GM12878 (cell line): Measurements from ENCODE around the gene SRSF9. TPM values are rescaled to one million over a fixed set of nuclear protein-coding genes. Genes with fewer than 3 reads are reported as not detected.

ENCODE experiments used
- ATAC-seq: fragments of 200-7000 bp; cut with Tn5 transposase; 3 replicates; pipeline ENCODE4 v1.9.1; 2020; ENCODE audit warnings: mild to moderate bottlenecking, moderate library complexity
- BruUV-seq: library from RNA; stranded (reverse); fragments of 400-500 nt; replicated peaks from 2 replicates; lab custom pipeline; 2021; lab: Mats Ljungman, UMichigan
- CTCF ChIA-PET: fragments of 300-600 bp; sonication (Branson Sonifier 250); formaldehyde crosslinking; extraction: SDS; loops from one replicate; lab custom pipeline; 2021; ENCODE audit warnings: inconsistent platforms; lab: Yijun Ruan, JAX
- POLR2A ChIA-PET: fragments of 350-600 bp; formaldehyde crosslinking; extraction: SDS; loops from one replicate; lab custom pipeline; 2021; ENCODE audit warnings: inconsistent platforms; lab: Charles Lee
- RAD21 ChIA-PET: fragments of 300-600 bp; sonication (Branson Sonifier 250); formaldehyde crosslinking; loops from one replicate; lab custom pipeline; 2023; ENCODE audit warnings: antibody characterized with exemption; ENCODE audit not compliant: unreplicated experiment; lab: Charles Lee
- SMC1A ChIA-PET: fragments of 300-600 bp; sonication (Branson Sonifier 250); formaldehyde crosslinking; loops from one replicate; lab custom pipeline; 2023; ENCODE audit not compliant: unreplicated experiment, uncharacterized antibody; lab: Charles Lee
- DNase-seq: peaks from one replicate; pipeline ENCODE4 v3.0.0-alpha.2; 2011; ENCODE audit warnings: low read depth, low spot score
- FAIRE-seq: peaks from 3 replicates; lab custom pipeline; 2011; peaks lifted over from hg19 to GRCh38; lab: Jason Lieb, UNC
- H2AFZ ChIP-seq: 2 replicates; pipeline ENCODE4 v1.6.0; 2011; ENCODE audit warnings: low read depth, low read length, control low read depth; ENCODE audit not compliant: control insufficient read depth
- H3K27ac ChIP-seq: 2 replicates; pipeline ENCODE4 v1.5.1; 2011; ENCODE audit warnings: control low read depth; ENCODE audit not compliant: control insufficient read depth, insufficient read depth
- H3K27me3 ChIP-seq, 2 experiments: replicated peaks in 1 of 2; 2 replicates each; pipeline versions ENCODE4 v1.6.0 to v1.6.1; 2011; ENCODE audit warnings: low read length in 1 of 2; ENCODE audit not compliant: control insufficient read depth in 2 of 2, insufficient read depth in 2 of 2
- H3K36me3 ChIP-seq, 2 experiments: 2 replicates each; pipeline ENCODE4 v1.5.1; 2011; ENCODE audit warnings: low read length in 1 of 2; ENCODE audit not compliant: control insufficient read depth in 2 of 2, insufficient read depth in 2 of 2
- H3K4me1 ChIP-seq: 2 replicates; pipeline ENCODE4 v1.6.1; 2011; ENCODE audit warnings: mild to moderate bottlenecking, low read length, moderate library complexity, mixed read lengths; ENCODE audit not compliant: control insufficient read depth, insufficient read depth
- H3K4me2 ChIP-seq: 2 replicates; pipeline ENCODE4 v1.6.0; 2011; ENCODE audit warnings: control low read depth; ENCODE audit not compliant: control insufficient read depth, insufficient read depth
- H3K4me3 ChIP-seq: fragments of 200-600 bp; sonication (generic); 2 replicates; pipeline ENCODE4 v1.5.1; 2016
- H3K79me2 ChIP-seq: 2 replicates; pipeline ENCODE4 v1.6.0; 2011; ENCODE audit warnings: low read length; ENCODE audit not compliant: control insufficient read depth, insufficient read depth
- H3K9ac ChIP-seq: 2 replicates; pipeline ENCODE4 v1.8.0; 2011; ENCODE audit warnings: low read length, control low read depth, mixed read lengths; ENCODE audit not compliant: control insufficient read depth, insufficient read depth
- H3K9me3 ChIP-seq: replicated peaks from 3 replicates; pipeline ENCODE4 v1.5.1; 2011; ENCODE audit warnings: mild to moderate bottlenecking, low read length; ENCODE audit not compliant: control insufficient read depth, insufficient read depth
- H4K20me1 ChIP-seq: 2 replicates; pipeline ENCODE4 v1.6.0; 2011; ENCODE audit not compliant: control insufficient read depth, insufficient read depth
- ASH2L ChIP-seq: fragments of 300-600, 200-600 bp; sonication (generic); IDR thresholded peaks from 2 replicates; pipeline ENCODE4 v1.6.1; 2017; ENCODE audit warnings: low read depth, mild to moderate bottlenecking, borderline replicate concordance
- DPF2 ChIP-seq: fragments of 450-650 bp; IDR thresholded peaks from 2 replicates; pipeline ENCODE4 v1.6.1; 2017; ENCODE audit warnings: mild to moderate bottlenecking
- FOS ChIP-seq: IDR thresholded peaks from 3 replicates; pipeline ENCODE4 v1.6.1; 2011; ENCODE audit warnings: borderline replicate concordance; ENCODE audit not compliant: insufficient read length; ENCODE audit errors: extremely low read depth
- POLR2AphosphoS2 ChIP-seq: IDR thresholded peaks from 2 replicates; pipeline ENCODE4 v1.6.1; 2011; ENCODE audit warnings: low read depth, mild to moderate bottlenecking, low read length, improper control_type of control experiment, moderate library complexity
- SIN3A ChIP-seq: IDR thresholded peaks from 2 replicates; pipeline ENCODE4 v1.6.1; 2012; ENCODE audit warnings: low read depth, low read length, improper control_type of control experiment
- WGBS: methylation state at CpG from one replicate; pipeline ENCODE4 v1.1.6; 2016; ENCODE audit warnings: low lambda C conversion rate; ENCODE audit not compliant: insufficient replicate concordance, insufficient coverage; ENCODE audit errors: missing lambda C conversion rate; 5-methylcytosine and 5-hydroxymethylcytosine counted together
- in situ Hi-C: fragments of 300-500 bp; cut with MboI; formaldehyde crosslinking; loops from 9 replicates; pipeline ENCODE4 v1.14.3; 2018; ENCODE audit warnings: mixed read lengths
- intact Hi-C: fragments of 100-400 bp; cut with micrococcal nuclease; formaldehyde crosslinking; loops from one replicate; pipeline ENCODE4 v1.14.2; 2022; ENCODE audit not compliant: unreplicated experiment
- polyA plus RNA-seq, 11 experiments: library from polyadenylated mRNA; depleted of rRNA in 4 of 11; unstranded in 6 of 11; stranded (reverse) in 5 of 11; fragments of >200 nt; fragmentation: Nextera tagmentation in 4 of 11; fragmentation: Illumina TruSeq in 1 of 11; extraction: Ambion mirVana in 4 of 11; extraction: Trizol in 1 of 11; gene quantifications; 1 replicate in 1 of 11; 2 replicates in 10 of 11; pipeline versions ENCODE4 v1.2.1 to v1.2.3, GENCODE V29; 2011 to 2016; ENCODE audit warnings: inconsistent platforms in 2 of 11, missing spikeins in 2 of 11, low read depth in 1 of 11
- total RNA-seq, 4 experiments: library from RNA; depleted of rRNA in 3 of 4; stranded (reverse); fragments of >200 nt in 3 of 4; fragmentation: Illumina TruSeq in 1 of 4; extraction: Trizol in 1 of 4; gene quantifications; 2 replicates each; pipeline versions ENCODE4 v1.2.1 to v1.2.3, GENCODE V29; 2013 to 2021
- TF ChIP-seq, protein P1 (sequence below): fragments of 150-350 bp; IDR thresholded peaks from 2 replicates; pipeline ENCODE4 v1.6.1; 2014; ENCODE audit warnings: mild to moderate bottlenecking, low read depth, low read length

Gene SRSF9
- total and polyA plus RNA-seq, 10 of the 15 experiments (the other 5 are each of a cell fraction or from before 2014, with no cell fraction given) = 56.2 to 510 (median 186) TPM

- CTCF ChIA-PET = interaction anchor here (1.1 kb wide), 1 partner anchor 15 kb away, joined by 3 read pairs; no protein-coding TSS in a partner anchor
Observed at GRCh38 chr12:120515496-120515895, 45.9 kb upstream of the SRSF9 start.

GRCh38 chr12:120514002-120514401, 44.5 kb upstream of the SRSF9 start:
- Histone ChIP-seq H3K4me1 (no peaks in the 10 kb centered on the region), H3K9ac (no peak overlapping the region), H3K4me3 (no peak overlapping the region), H3K27ac (no peak overlapping the region), H3K9me3 (no peaks in the 10 kb centered on the region), H3K27me3 (no peaks in the 10 kb centered on the region), H2AFZ (no peak overlapping the region), H4K20me1 (no peaks in the 10 kb centered on the region), H3K79me2 (no peaks in the 10 kb centered on the region), H3K36me3 (peaks cover 0 to 10% of the 10 kb centered on the region in 2 experiments; a peak in 2 of 4 replicates), H3K4me2 (no peak overlapping the region)
- ChIA-PET RAD21 (no interaction called here), SMC1A (interaction anchor here (0.9 kb wide), 1 partner anchor 27 kb away, joined by 3 read pairs; no protein-coding TSS in a partner anchor), CTCF (no interaction called here), POLR2A (interaction anchor here (0.9 kb wide), 1 partner anchor 13 kb away, joined by 5 read pairs; no protein-coding TSS in a partner anchor)
- intact Hi-C loops = no loop called here
- no peak for ATAC-seq
- no TSS peak for BruUV-seq
- 94% methylated on average over 7 of the region's 7 CpGs for WGBS
- no peak for DNase-seq
- in situ Hi-C loops = no loop called here
- TF ChIP-seq DPF2 (no peak), FOS (no peak), ASH2L (no peak)
- no peak for FAIRE-seq

More at GRCh38 chr12:120515496-120515895, 45.9 kb upstream of the SRSF9 start:
- Histone ChIP-seq H3K9ac (no peak overlapping the region), H4K20me1 (no peaks in the 10 kb centered on the region), H3K4me1 (no peaks in the 10 kb centered on the region), H3K79me2 (no peaks in the 10 kb centered on the region), H2AFZ (no peak overlapping the region), H3K36me3 (peaks cover 0 to 5% of the 10 kb centered on the region in 2 experiments; a peak in 2 of 4 replicates), H3K4me3 (no peak overlapping the region), H3K9me3 (no peaks in the 10 kb centered on the region), H3K4me2 (no peak overlapping the region), H3K27ac (no peak overlapping the region), H3K27me3 (no peaks in the 10 kb centered on the region)
- ChIA-PET POLR2A (no interaction called here), RAD21 (no interaction called here), SMC1A (no interaction called here)
- WGBS = 96% methylated on average over 2 of the region's 2 CpGs
- intact Hi-C loops = no loop called here
- no TSS peak for BruUV-seq
- in situ Hi-C loops = no loop called here
- ATAC-seq = no peak
- TF ChIP-seq, protein P1, sequence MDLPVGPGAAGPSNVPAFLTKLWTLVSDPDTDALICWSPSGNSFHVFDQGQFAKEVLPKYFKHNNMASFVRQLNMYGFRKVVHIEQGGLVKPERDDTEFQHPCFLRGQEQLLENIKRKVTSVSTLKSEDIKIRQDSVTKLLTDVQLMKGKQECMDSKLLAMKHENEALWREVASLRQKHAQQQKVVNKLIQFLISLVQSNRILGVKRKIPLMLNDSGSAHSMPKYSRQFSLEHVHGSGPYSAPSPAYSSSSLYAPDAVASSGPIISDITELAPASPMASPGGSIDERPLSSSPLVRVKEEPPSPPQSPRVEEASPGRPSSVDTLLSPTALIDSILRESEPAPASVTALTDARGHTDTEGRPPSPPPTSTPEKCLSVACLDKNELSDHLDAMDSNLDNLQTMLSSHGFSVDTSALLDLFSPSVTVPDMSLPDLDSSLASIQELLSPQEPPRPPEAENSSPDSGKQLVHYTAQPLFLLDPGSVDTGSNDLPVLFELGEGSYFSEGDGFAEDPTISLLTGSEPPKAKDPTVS = no peak
- no peak for TF ChIP-seq POLR2AphosphoS2
- TF ChIP-seq SIN3A = no peak
- FAIRE-seq = no peak
- DNase-seq = no peak
